GM10248 (cell line): Measurements from ENCODE around the gene HMOX1.
A peak's percentile ranks its signal among the peaks of the same experiment; 100 is the strongest.

ENCODE experiments used
- CTCF ChIA-PET: fragments of 300-600 bp; sonication (Branson Sonifier 250); formaldehyde crosslinking; extraction: SDS; loops from one replicate; lab custom pipeline; 2021; ENCODE audit warnings: antibody characterized with exemption; lab: Yijun Ruan, JAX
- POLR2A ChIA-PET: fragments of 350-650 bp; sonication (Branson Sonifier 250); formaldehyde crosslinking; extraction: SDS; loops from one replicate; lab custom pipeline; 2020; ENCODE audit warnings: antibody characterized with exemption; lab: Yijun Ruan, JAX
- DNase-seq: peaks from one replicate; pipeline ENCODE4 v3.0.0; 2012; ENCODE audit errors: extremely low spot score
- CTCF ChIP-seq: IDR thresholded peaks from 2 replicates; pipeline ENCODE4 v1.5.1; 2012; ENCODE audit warnings: mild to moderate bottlenecking, low read depth; ENCODE audit errors: extremely low read depth, missing control alignments, control extremely low read depth

The HMOX1 gene

GRCh38 chr22:35399114-35399677 is 18.3 kb downstream of the HMOX1 start:
- DNase-seq = no peak
- POLR2A ChIA-PET = no interaction called here
- TF ChIP-seq CTCF = no peak
- CTCF ChIA-PET = interaction anchor here (0.8 kb wide), 1 partner anchor 48 kb away, joined by 3 read pairs; no protein-coding TSS in a partner anchor

GRCh38 chr22:35399678-35400500 is 19.0 kb downstream of the HMOX1 start, which contains the start of gene MCM5:
MCM5 (plus strand) TSS chr22:35400140; CDS start chr22:35400439, 299 bp downstream.
- ChIA-PET POLR2A (no interaction called here), CTCF (no interaction called here)
- peak; percentile 99 for DNase-seq
- TF ChIP-seq CTCF = no peak

GRCh38 chr22:35400501-35400790 is 19.6 kb downstream of the HMOX1 start:
- no peak for DNase-seq
- POLR2A ChIA-PET = no interaction called here
- CTCF ChIA-PET = no interaction called here
- TF ChIP-seq CTCF = no peak

- POLR2A ChIA-PET = no interaction called here
- no peak for DNase-seq
- no peak for TF ChIP-seq CTCF
- CTCF ChIA-PET = interaction anchor here (0.7 kb wide), 1 partner anchor 51 kb away, joined by 3 read pairs; no protein-coding TSS in a partner anchor
Observed at GRCh38 chr22:35401863-35402262, 21.0 kb downstream of the HMOX1 start.

GRCh38 chr22:35403356-35403755 is 22.5 kb downstream of the HMOX1 start:
- POLR2A ChIA-PET = interaction anchor here (0.6 kb wide), 1 partner anchor 25 kb away, joined by 8 read pairs; no protein-coding TSS in a partner anchor
- no peak for DNase-seq
- CTCF ChIA-PET = interaction anchor here (1.0 to 2.6 kb wide), 5 partner anchors 8 to 52 kb away, joined by 3 to 7 read pairs (median 3); no protein-coding TSS in a partner anchor
- no peak for TF ChIP-seq CTCF

GRCh38 chr22:35404176-35404575 is 23.3 kb downstream of the HMOX1 start:
- no peak for DNase-seq
- CTCF ChIA-PET = interaction anchor here (1.0 to 2.6 kb wide), 5 partner anchors 9 to 53 kb away, joined by 3 to 7 read pairs (median 3); no protein-coding TSS in a partner anchor
- TF ChIP-seq CTCF = no peak
- POLR2A ChIA-PET = no interaction called here
